Measurements from ENCODE around the gene AADACL2. TPM values are rescaled to one million over a fixed set of nuclear protein-coding genes. Genes with fewer than 3 reads are reported as not detected.

Gene AADACL2
- polyA plus RNA-seq, 2 donors = 0.12 to 0.33 TPM

DNA sequence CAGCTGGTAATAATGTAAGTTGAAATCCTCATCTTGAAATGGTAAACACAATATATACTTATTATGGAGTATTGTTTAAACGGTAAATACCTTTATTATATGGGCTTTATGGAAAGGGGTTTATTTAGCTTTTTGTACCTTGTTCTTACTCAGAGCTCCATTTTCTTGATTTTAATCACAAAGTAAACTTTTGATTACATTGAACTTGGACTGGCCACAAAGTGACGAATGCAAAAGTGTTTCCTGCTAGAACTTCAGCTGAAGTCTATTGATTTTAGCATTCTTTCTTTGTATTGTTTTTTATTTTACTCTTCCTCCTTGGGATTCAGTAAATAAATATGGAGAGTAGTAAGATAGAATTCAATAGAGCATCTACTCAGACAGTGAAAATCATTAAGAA lies 60.4 kb downstream of the AADACL2 start:
- Histone ChIP-seq H3K9me3 (ENCODE audit: control insufficient read depth in 2 of 2, insufficient read depth in 1 of 2, low read depth in 1 of 2, low read length in 1 of 2) (no peaks in the 10 kb centered on the region), H3K36me3 (ENCODE audit: control insufficient read depth in 2 of 2, insufficient read depth in 2 of 2, low read length in 1 of 2) (no peaks in the 10 kb centered on the region), H3K4me3 (ENCODE audit: low read depth in 1 of 2, low read length in 2 of 2) (no peak overlapping the region), H3K27ac (ENCODE audit: low read depth in 2 of 2, low read length in 1 of 2) (no peak overlapping the region), H3K4me1 (ENCODE audit: control insufficient read depth in 2 of 2, insufficient read depth in 2 of 2, low read length in 1 of 2) (no peaks in the 10 kb centered on the region), H3K27me3 (ENCODE audit: control insufficient read depth in 1 of 2, insufficient read depth in 2 of 2, low read length in 2 of 2) (no peaks in the 10 kb centered on the region)
- WGBS, 2 donors = 58 to 67% methylated on average over 2 of the region's 2 CpGs

GRCh38 chr3:151795276-151795675 lies 61.5 kb downstream of the AADACL2 start:
- no peaks in the 10 kb centered on the region for H3K4me1 ChIP-seq (ENCODE audit: control insufficient read depth in 2 of 2, insufficient read depth in 2 of 2, low read length in 1 of 2)

DNA sequence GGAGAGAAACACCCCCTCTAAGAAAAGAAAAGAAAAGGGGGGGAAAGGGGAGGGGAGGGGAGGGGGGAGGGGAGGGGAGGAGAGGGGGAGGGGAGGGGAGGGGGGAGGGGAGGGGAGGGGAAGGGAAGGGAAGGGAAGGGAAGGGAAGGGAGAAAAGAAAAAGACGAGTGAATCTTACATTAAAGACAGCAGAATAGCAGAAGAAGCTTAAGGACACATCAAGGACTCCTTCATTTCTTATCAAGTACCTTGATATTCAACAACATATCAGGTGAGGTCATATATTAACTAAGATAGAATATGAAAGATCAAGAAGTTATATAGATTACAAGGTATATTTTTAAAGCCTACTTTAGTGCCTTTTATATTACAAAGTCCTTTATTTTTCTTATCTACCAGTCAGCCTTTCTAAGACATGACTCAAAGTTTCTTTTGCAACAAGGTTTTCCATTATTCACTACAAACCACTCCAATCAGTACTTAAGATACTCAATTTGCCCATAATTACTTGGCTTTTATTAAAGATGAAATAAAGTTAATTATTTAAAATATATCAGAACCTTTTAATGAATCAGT lies 62.5 kb downstream of the AADACL2 start:
- H3K4me1 ChIP-seq (ENCODE audit: control insufficient read depth in 2 of 2, insufficient read depth in 2 of 2, low read length in 1 of 2) = peaks cover 0 to under 1% of the 10 kb centered on the region in 2 donors
- 53 to 54% methylated on average over 1 of the region's 1 CpG for WGBS, 2 donors
- no peaks in the 10 kb centered on the region for H3K27me3 ChIP-seq (ENCODE audit: control insufficient read depth in 1 of 2, insufficient read depth in 2 of 2, low read length in 2 of 2)
- H3K4me3 ChIP-seq (ENCODE audit: low read depth in 1 of 2, low read length in 2 of 2) = no peak overlapping the region
- H3K27ac ChIP-seq (ENCODE audit: low read depth in 2 of 2, low read length in 1 of 2) = no peak overlapping the region
- no peaks in the 10 kb centered on the region for H3K9me3 ChIP-seq (ENCODE audit: control insufficient read depth in 2 of 2, insufficient read depth in 1 of 2, low read depth in 1 of 2, low read length in 1 of 2)
- H3K36me3 ChIP-seq (ENCODE audit: control insufficient read depth in 2 of 2, insufficient read depth in 2 of 2, low read length in 1 of 2) = no peaks in the 10 kb centered on the region

More at GRCh38 chr3:151795276-151795675, 61.5 kb downstream of the AADACL2 start:
- WGBS, 2 donors = 45 to 69% methylated on average over 4 of the region's 4 CpGs
- H3K27me3 ChIP-seq (ENCODE audit: control insufficient read depth in 1 of 2, insufficient read depth in 2 of 2, low read length in 2 of 2) = no peaks in the 10 kb centered on the region
- H3K27ac ChIP-seq (ENCODE audit: low read depth in 2 of 2, low read length in 1 of 2) = peak overlapping the region in 1 of 2 donors; percentile 21
- no peaks in the 10 kb centered on the region for H3K9me3 ChIP-seq (ENCODE audit: control insufficient read depth in 2 of 2, insufficient read depth in 1 of 2, low read depth in 1 of 2, low read length in 1 of 2)
- H3K4me3 ChIP-seq (ENCODE audit: low read depth in 1 of 2, low read length in 2 of 2) = no peak overlapping the region
- H3K36me3 ChIP-seq (ENCODE audit: control insufficient read depth in 2 of 2, insufficient read depth in 2 of 2, low read length in 1 of 2) = no peaks in the 10 kb centered on the region

- H3K27me3 ChIP-seq (ENCODE audit: control insufficient read depth in 1 of 2, insufficient read depth in 2 of 2, low read length in 2 of 2) = no peaks in the 10 kb centered on the region
- no peak overlapping the region for H3K27ac ChIP-seq (ENCODE audit: low read depth in 2 of 2, low read length in 1 of 2)
- H3K9me3 ChIP-seq (ENCODE audit: control insufficient read depth in 2 of 2, insufficient read depth in 1 of 2, low read depth in 1 of 2, low read length in 1 of 2) = no peaks in the 10 kb centered on the region
- H3K36me3 ChIP-seq (ENCODE audit: control insufficient read depth in 2 of 2, insufficient read depth in 2 of 2, low read length in 1 of 2) = no peaks in the 10 kb centered on the region
- 65 to 66% methylated on average over 2 of the region's 2 CpGs for WGBS, 2 donors
- H3K4me1 ChIP-seq (ENCODE audit: control insufficient read depth in 2 of 2, insufficient read depth in 2 of 2, low read length in 1 of 2) = peaks cover 0 to 2% of the 10 kb centered on the region in 2 donors
- H3K4me3 ChIP-seq (ENCODE audit: low read depth in 1 of 2, low read length in 2 of 2) = no peak overlapping the region
These were observed 64.7 kb downstream of the AADACL2 start for GRCh38 chr3:151798466-151798865.

GRCh38 chr3:151800431-151800830 lies 66.7 kb downstream of the AADACL2 start:
- H3K27me3 ChIP-seq (ENCODE audit: control insufficient read depth in 1 of 2, insufficient read depth in 2 of 2, low read length in 2 of 2) = no peaks in the 10 kb centered on the region
- WGBS, 2 donors = 76 to 79% methylated on average over 2 of the region's 2 CpGs
- no peaks in the 10 kb centered on the region for H3K9me3 ChIP-seq (ENCODE audit: control insufficient read depth in 2 of 2, insufficient read depth in 1 of 2, low read depth in 1 of 2, low read length in 1 of 2)
- no peak overlapping the region for H3K27ac ChIP-seq (ENCODE audit: low read depth in 2 of 2, low read length in 1 of 2)
- peaks cover 0 to 2% of the 10 kb centered on the region in 2 donors for H3K4me1 ChIP-seq (ENCODE audit: control insufficient read depth in 2 of 2, insufficient read depth in 2 of 2, low read length in 1 of 2)
- no peaks in the 10 kb centered on the region for H3K36me3 ChIP-seq (ENCODE audit: control insufficient read depth in 2 of 2, insufficient read depth in 2 of 2, low read length in 1 of 2)
- no peak overlapping the region for H3K4me3 ChIP-seq (ENCODE audit: low read depth in 1 of 2, low read length in 2 of 2)

DNA sequence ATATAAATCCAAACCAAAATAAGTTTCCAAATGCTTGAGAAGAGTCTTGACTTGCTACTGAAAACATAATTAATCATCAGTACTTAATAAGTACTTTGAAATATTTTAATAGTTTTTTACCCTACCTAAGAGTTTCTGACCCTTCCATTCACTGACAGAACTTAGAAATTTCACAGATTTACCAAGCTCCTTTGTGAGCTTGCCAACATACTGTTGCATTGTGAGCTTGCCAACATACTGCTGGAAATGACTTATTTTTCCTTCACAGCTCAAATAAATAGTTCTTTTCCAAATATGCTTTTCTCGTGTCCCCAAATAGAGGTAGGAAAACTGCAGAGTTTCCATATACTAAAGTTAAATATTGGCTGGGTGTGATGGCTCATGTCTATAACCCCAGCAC lies 70.5 kb downstream of the AADACL2 start:
- 31 to 33% methylated on average over 1 of the region's 1 CpG for WGBS, 2 donors
- Histone ChIP-seq H3K36me3 (ENCODE audit: control insufficient read depth in 2 of 2, insufficient read depth in 2 of 2, low read length in 1 of 2) (no peaks in the 10 kb centered on the region), H3K4me1 (ENCODE audit: control insufficient read depth in 2 of 2, insufficient read depth in 2 of 2, low read length in 1 of 2) (peaks cover 0 to 2% of the 10 kb centered on the region in 2 donors)

GRCh38 chr3:151806838-151807237 lies 73.1 kb downstream of the AADACL2 start:
- no peaks in the 10 kb centered on the region for H3K4me1 ChIP-seq (ENCODE audit: control insufficient read depth in 2 of 2, insufficient read depth in 2 of 2, low read length in 1 of 2)
- H3K27me3 ChIP-seq (ENCODE audit: control insufficient read depth in 1 of 2, insufficient read depth in 2 of 2, low read length in 2 of 2) = no peaks in the 10 kb centered on the region
- H3K4me3 ChIP-seq (ENCODE audit: low read depth in 1 of 2, low read length in 2 of 2) = no peak overlapping the region
- no peak overlapping the region for H3K27ac ChIP-seq (ENCODE audit: low read depth in 2 of 2, low read length in 1 of 2)
- H3K36me3 ChIP-seq (ENCODE audit: control insufficient read depth in 2 of 2, insufficient read depth in 2 of 2, low read length in 1 of 2) = no peaks in the 10 kb centered on the region
- WGBS, 2 donors = 88 to 96% methylated on average over 15 of the region's 15 CpGs
- H3K9me3 ChIP-seq (ENCODE audit: control insufficient read depth in 2 of 2, insufficient read depth in 1 of 2, low read depth in 1 of 2, low read length in 1 of 2) = peaks cover 0 to 2% of the 10 kb centered on the region in 2 donors

More for the DNA sequence above, 70.5 kb downstream of the AADACL2 start:
- Histone ChIP-seq H3K9me3 (ENCODE audit: control insufficient read depth in 2 of 2, insufficient read depth in 1 of 2, low read depth in 1 of 2, low read length in 1 of 2) (no peaks in the 10 kb centered on the region), H3K4me3 (ENCODE audit: low read depth in 1 of 2, low read length in 2 of 2) (no peak overlapping the region), H3K27ac (ENCODE audit: low read depth in 2 of 2, low read length in 1 of 2) (no peak overlapping the region), H3K27me3 (ENCODE audit: control insufficient read depth in 1 of 2, insufficient read depth in 2 of 2, low read length in 2 of 2) (no peaks in the 10 kb centered on the region)

Other genes with a start within 250 kb of the AADACL2 start
- gene AADAC, start 80.2 kb downstream of the AADACL2 start, polyA plus RNA-seq = under 1 TPM; 0.75 to 0.82 TPM
- under 1 TPM in 1 of 2 donors, not detected in 1; 0.06 TPM for gene SUCNR1, start 139.7 kb downstream of the AADACL2 start, polyA plus RNA-seq